CD4-positive, alpha-beta T cell treated with Interleukin-4 for 4 hours (primary cell): ENCODE measurements around the gene KLHL29.
A peak's percentile ranks its signal among the peaks of the same experiment; 100 is the strongest.

ENCODE experiments used
- DNase-seq: peaks from one replicate; pipeline ENCODE4 v3.0.0-alpha.2; 2020

Gene KLHL29

GRCh38 chr2:23518481-23519333, 133.7 kb downstream of the KLHL29 start:
- DNase-seq = no peak

GRCh38 chr2:23519334-23519651, 134.3 kb downstream of the KLHL29 start:
- no peak for DNase-seq

GRCh38 chr2:23520256-23520655, 135.3 kb downstream of the KLHL29 start:
- DNase-seq = no peak

- DNase-seq = no peak
Observed at GRCh38 chr2:23521060-23521459, 136.1 kb downstream of the KLHL29 start.

GRCh38 chr2:23522726-23523372, 137.9 kb downstream of the KLHL29 start:
- DNase-seq = no peak

DNA sequence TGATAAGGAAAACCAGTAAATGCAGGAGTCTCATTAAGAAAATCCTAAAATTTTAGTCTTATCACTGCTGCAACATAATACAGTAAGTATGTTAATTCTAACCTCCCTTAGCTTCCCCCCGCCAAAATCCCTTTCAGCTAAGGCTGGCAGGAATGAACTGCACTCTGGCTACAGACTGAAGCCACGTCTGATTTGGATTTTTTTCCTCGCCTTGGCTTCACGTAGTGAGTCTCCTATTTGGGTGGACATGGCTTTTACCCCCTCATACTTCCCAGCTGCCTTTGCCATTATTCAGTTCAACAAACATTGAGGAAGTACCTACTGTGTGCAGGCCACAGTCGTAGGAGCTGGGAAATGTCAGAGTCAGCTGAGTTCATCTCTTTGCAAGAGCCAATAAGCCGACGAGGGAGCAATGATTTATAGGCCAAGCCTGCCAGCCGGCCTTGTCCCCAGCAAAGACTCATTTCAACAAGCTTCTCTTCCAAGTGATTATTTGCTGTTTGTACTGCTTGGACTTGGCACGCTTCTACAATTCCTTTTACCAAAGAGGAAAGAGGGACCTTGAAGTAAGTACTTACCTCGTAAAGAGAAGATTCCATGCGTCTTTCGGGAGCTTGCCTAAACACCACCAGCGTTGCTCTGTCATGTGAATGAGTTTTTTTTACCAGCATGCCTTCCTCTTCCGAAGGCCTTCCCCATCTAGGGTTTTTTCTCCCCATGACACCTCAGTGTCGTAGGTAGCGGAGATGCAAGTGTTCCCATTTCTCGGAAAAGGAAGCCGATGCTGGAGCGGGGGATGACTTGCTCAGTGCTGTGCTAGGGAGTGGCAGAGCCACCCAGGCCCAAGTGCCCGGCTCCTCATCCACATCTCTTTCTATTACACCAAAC, 138.6 kb downstream of the KLHL29 start:
- DNase-seq = no peak

DNA sequence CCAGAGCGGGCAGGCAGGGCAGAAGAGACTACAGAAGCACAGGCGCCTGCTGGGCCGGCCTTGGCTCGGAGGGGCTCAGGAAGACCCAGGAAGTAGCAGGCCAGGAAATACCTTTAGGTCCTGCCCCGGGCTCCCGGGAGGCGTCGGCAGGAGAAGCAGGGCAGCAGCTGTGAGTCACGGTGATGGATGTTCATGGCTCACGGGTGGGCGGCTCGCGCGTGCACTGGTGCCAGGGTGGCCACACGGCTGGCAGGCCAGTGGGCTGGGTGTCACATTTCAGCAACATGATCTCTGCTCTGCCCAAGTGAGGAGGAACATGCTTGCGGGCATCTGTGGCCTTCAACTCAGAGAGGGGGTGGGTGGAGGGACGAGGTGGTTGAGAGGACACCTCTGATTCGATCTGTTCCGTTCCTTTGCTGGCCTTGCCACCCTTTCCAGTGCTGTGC, 139.3 kb downstream of the KLHL29 start:
- DNase-seq = no peak

DNA sequence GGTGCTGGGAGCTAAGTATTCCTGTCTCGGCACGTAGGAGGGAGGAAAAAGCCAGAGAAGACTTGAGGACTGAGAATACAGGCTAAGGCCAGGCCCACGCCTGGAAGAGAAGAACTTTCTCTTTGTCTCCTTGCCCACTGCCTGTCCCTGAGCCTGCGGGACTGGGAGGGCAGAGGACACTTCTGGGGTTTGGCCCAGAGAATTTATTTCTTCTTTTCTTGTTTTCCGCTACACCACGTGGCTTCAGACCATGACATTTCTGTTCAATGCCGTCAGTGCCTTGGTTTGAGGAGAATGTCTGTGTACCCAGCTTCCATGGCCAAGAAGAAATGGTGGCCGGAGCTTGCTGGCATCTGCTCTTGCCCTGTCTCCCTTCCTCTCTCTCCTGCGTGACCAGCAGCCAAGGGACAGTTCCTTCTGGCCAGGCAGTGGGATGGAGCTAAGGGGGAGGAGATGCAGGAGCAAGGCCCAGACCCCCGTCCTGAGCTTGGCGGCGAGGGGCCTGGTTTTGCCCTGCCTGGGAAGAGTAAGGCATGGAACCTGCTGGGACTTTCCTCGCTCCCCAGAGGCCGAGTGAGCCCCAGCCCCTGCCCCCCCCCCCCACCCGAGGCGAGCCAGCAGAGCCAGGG, 140.3 kb downstream of the KLHL29 start:
- no peak for DNase-seq

GRCh38 chr2:23526114-23526513, 141.1 kb downstream of the KLHL29 start:
- DNase-seq = no peak

GRCh38 chr2:23526835-23527790, 142.1 kb downstream of the KLHL29 start:
- DNase-seq = no peak

- no peak for DNase-seq
Observed at GRCh38 chr2:23528171-23528570, 143.2 kb downstream of the KLHL29 start.

DNA sequence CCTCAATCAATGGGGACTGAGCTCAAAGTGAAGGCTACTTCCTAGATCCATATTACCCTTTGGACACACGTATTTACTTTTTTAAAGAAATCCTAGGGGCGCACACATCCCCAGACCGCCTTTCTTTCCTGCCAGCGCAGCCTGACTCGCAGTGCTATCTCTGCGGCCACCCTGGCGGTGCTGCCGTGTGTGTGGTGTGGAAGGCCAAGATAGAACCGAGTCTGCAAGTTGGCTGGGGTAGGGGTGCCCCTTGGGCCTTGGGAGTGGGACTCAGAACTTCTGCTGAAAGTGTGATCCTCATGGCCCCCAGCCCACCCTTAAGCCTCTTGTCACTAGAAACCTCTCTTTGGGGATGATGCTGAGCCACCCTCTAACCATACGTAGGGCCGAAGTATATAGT, 143.7 kb downstream of the KLHL29 start:
- no peak for DNase-seq

GRCh38 chr2:23529659-23530058, 144.7 kb downstream of the KLHL29 start:
- no peak for DNase-seq

GRCh38 chr2:23530206-23530908, 145.4 kb downstream of the KLHL29 start:
- no peak for DNase-seq

GRCh38 chr2:23530909-23531276, 145.9 kb downstream of the KLHL29 start:
- no peak for DNase-seq

- no peak for DNase-seq
Observed at GRCh38 chr2:23531280-23531679, 146.3 kb downstream of the KLHL29 start.

DNA sequence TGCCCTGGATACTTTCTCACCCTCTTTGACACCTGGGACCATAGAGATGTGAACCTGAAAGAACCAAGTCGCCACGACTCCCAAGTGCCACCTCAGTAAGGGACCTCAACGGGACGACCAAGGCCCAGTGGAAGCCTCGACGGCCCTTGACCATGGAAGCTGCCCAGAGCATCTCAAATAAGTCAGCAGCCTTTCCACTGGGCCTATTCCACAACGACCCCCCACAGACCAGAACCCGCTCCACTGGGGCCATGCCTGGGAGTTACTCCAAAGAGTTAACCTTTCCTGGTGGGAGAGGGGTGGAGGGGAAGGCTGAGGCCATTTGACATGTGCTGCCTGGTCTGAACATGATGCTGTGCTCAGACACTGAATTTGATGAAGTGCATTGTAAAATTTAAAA, 146.9 kb downstream of the KLHL29 start:
- no peak for DNase-seq

- DNase-seq = peak; percentile 3
Observed at GRCh38 chr2:23532391-23533337, 147.7 kb downstream of the KLHL29 start.

DNA sequence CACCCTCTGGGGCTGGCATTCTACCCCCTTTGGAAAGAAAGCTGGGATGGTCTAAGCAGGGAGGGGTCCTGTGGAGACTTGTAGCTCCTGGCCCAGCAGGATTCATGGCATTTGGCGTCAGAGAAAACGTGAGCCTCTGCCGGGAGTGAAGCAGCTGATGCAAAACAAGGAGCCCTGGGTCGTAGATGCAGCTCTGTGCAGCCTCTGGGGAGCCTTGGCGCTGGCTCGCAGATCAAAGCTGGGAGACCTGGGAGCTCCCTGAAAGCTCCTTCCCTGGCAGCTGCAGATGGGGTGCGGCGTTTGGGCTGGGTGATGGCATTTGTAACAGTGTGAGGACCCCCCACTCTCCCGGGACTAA, 148.3 kb downstream of the KLHL29 start:
- DNase-seq = no peak

GRCh38 chr2:23534771-23535170, 149.8 kb downstream of the KLHL29 start:
- DNase-seq = no peak
